ENCODE data around the gene LCMT2.

- TF ChIP-seq REST (IDR thresholded peaks at IDR 0.05; ENCODE audit: insufficient read depth in 1 of 2, low read depth in 2 of 2, low read length in 2 of 2), result no peak
- no peak for TF ChIP-seq TAF1 (IDR thresholded peaks at IDR 0.05; ENCODE audit: borderline replicate concordance, insufficient read depth, low read length)
- no peak for TF ChIP-seq POLR2AphosphoS5 (IDR thresholded peaks at IDR 0.05; ENCODE audit: low read depth, low read length)
- no peak for TF ChIP-seq SIN3A (IDR thresholded peaks at IDR 0.05; ENCODE audit: borderline replicate concordance, insufficient read depth, low read length)
- no peak for TF ChIP-seq FOXP2 (optimal IDR thresholded peaks at IDR 0.05; ENCODE audit: borderline replicate concordance, extremely low read depth, extremely low read length, insufficient read depth)
Observed at GRCh38 chr15:43278869-43279268, 51.5 kb downstream of the LCMT2 start.
